Activated naive CD4-positive, alpha-beta T cell treated with anti-CD3 and anti-CD28 coated beads for 36 hours (primary cell): ENCODE measurements around the gene SEC23B. TPM values are rescaled to one million over a fixed set of nuclear protein-coding genes. Genes with fewer than 3 reads are reported as not detected.

ENCODE experiments used
- CTCF ChIA-PET: fragments of 350-600 bp; sonication (Branson Sonifier 250); formaldehyde crosslinking; loops from one replicate; lab custom pipeline; 2021; ENCODE audit warnings: antibody characterized with exemption; lab: Charles Lee
- DNase-seq: peaks from one replicate; pipeline ENCODE4 v3.0.0-alpha.2; 2020
- H3K27ac Mint-ChIP-seq: one replicate; pipeline ENCODE4 v1.8.0; 2021; ENCODE audit warnings: mild to moderate bottlenecking, mixed read lengths
- H3K27me3 Mint-ChIP-seq: one replicate; pipeline ENCODE4 v1.8.0; 2021; ENCODE audit warnings: low read depth, mixed read lengths
- H3K36me3 Mint-ChIP-seq: one replicate; pipeline ENCODE4 v1.8.0; 2021; ENCODE audit warnings: low read depth, mixed read lengths
- H3K4me1 Mint-ChIP-seq: one replicate; pipeline ENCODE4 v1.8.0; 2021; ENCODE audit warnings: low read depth, mixed read lengths
- H3K4me3 Mint-ChIP-seq: one replicate; pipeline ENCODE4 v1.8.0; 2021; ENCODE audit warnings: mild to moderate bottlenecking, moderate library complexity, mixed read lengths
- H3K9me3 Mint-ChIP-seq: one replicate; pipeline ENCODE4 v1.8.0; 2021; ENCODE audit warnings: mixed read lengths
- intact Hi-C: fragments of 100-400 bp; cut with micrococcal nuclease; formaldehyde crosslinking; loops from one replicate; pipeline ENCODE4 v1.15.1; 2023
- microRNA-seq: library from miRNA; unstranded; fragments of <30 nt; microRNA quantifications from one replicate; pipeline ENCODE4 v1.2.0, GENCODE V29; 2022; ENCODE audit warnings: borderline microRNAs expressed, borderline replicate concordance
- total RNA-seq, 2 experiments: library from RNA; stranded (reverse); gene quantifications; one replicate each; pipeline ENCODE4 v1.2.3, GENCODE V29; 2021

Gene SEC23B
- total RNA-seq, 2 experiments from 2014 or later = 66.9 to 69.2 TPM

GRCh38 chr20:18596270-18596669 is 88.5 kb downstream of the SEC23B start:
- H3K27ac Mint-ChIP-seq = no peak overlapping the region
- no peak overlapping the region for H3K4me3 Mint-ChIP-seq
- H3K4me1 Mint-ChIP-seq = no peaks in the 10 kb centered on the region
- H3K36me3 Mint-ChIP-seq = peaks cover 21% of the 10 kb centered on the region
- H3K27me3 Mint-ChIP-seq = no peaks in the 10 kb centered on the region
- no peaks in the 10 kb centered on the region for H3K9me3 Mint-ChIP-seq
- DNase-seq = no peak
- CTCF ChIA-PET = interaction anchor here (0.6 to 1.2 kb wide), 3 partner anchors 24 to 184 kb away, joined by 3 to 5 read pairs (median 3); no protein-coding TSS in a partner anchor
- intact Hi-C loops = no loop called here

- intact Hi-C loops = no loop called here
- CTCF ChIA-PET = interaction anchor here (1.2 kb wide), 1 partner anchor 19 kb away, joined by 3 read pairs; no protein-coding TSS in a partner anchor
Observed at GRCh38 chr20:18609741-18610140, 102.0 kb downstream of the SEC23B start.

More at GRCh38 chr20:18609741-18610140, 102.0 kb downstream of the SEC23B start:
- no peaks in the 10 kb centered on the region for H3K27me3 Mint-ChIP-seq
- H3K27ac Mint-ChIP-seq = no peak overlapping the region
- DNase-seq = no peak
- no peak overlapping the region for H3K4me3 Mint-ChIP-seq
- H3K9me3 Mint-ChIP-seq = no peaks in the 10 kb centered on the region
- peaks cover 3% of the 10 kb centered on the region for H3K4me1 Mint-ChIP-seq
- peaks cover 9% of the 10 kb centered on the region for H3K36me3 Mint-ChIP-seq

Small RNA genes lying within 50 kb of the gene (microRNA-seq; reads per million reads assigned to microRNA genes)
- not detected for gene MIR3192

Other genes starting within 250 kb of the SEC23B start
- gene ZNF133, start 219.4 kb upstream of the SEC23B start, total RNA-seq = 1 to 10 TPM; 5.2 to 5.3 TPM
- gene DZANK1, start 40.9 kb upstream of the SEC23B start, total RNA-seq = under 1 TPM; 0.79 to 0.94 TPM
- gene POLR3F, start 40.5 kb upstream of the SEC23B start, total RNA-seq = 1 to 10 TPM; 7.0 to 8.3 TPM
- 10 to 100 TPM; 17.3 to 18.1 TPM for gene RBBP9, start 10.7 kb upstream of the SEC23B start, total RNA-seq
- gene SMIM26, start 59.5 kb downstream of the SEC23B start, total RNA-seq = 10 to 100 TPM; 57.3 to 60.0 TPM
- 10 to 100 TPM; 46.4 to 47.1 TPM for gene DTD1, start 80.1 kb downstream of the SEC23B start, total RNA-seq